SK-N-MC (cell line): ENCODE data around the gene SPRN.

Experiments
- DNase-seq: peaks from one replicate; pipeline ENCODE4 v3.0.0-alpha.2; 2011; ENCODE audit warnings: low read depth, low spot score
- H3K27ac ChIP-seq: fragments of 200-600 bp; sonication (generic); 2 replicates; pipeline ENCODE4 v1.5.1; 2016; ENCODE audit warnings: mixed run types
- H3K36me3 ChIP-seq: fragments of 200-600 bp; sonication (generic); 2 replicates; pipeline ENCODE4 v1.6.1; 2017; ENCODE audit warnings: antibody characterized with exemption, low read length, mixed read lengths; ENCODE audit not compliant: insufficient read depth
- H3K4me3 ChIP-seq: fragments of 200-600 bp; sonication (generic); 2 replicates; pipeline ENCODE4 v1.5.1; 2016
- H3K9ac ChIP-seq: fragments of 200-600 bp; sonication (generic); 2 replicates; pipeline ENCODE4 v1.8.0; 2017; ENCODE audit warnings: mixed run types, mixed read lengths; ENCODE audit not compliant: insufficient read length
- H3K9me3 ChIP-seq: fragments of 200-600 bp; sonication (generic); 2 replicates; pipeline ENCODE4 v1.6.1; 2017; ENCODE audit warnings: low read depth, mild to moderate bottlenecking, antibody characterized with exemption, low read length, moderate library complexity, mixed read lengths
- EZH2 ChIP-seq: fragments of 200-600 bp; sonication (generic); IDR thresholded peaks from one replicate; pipeline ENCODE4 v1.6.1; 2017; ENCODE audit warnings: antibody characterized with exemption
- FOXP2 ChIP-seq: optimal IDR thresholded peaks from 2 replicates; pipeline ENCODE3; 2011; ENCODE audit warnings: mild to moderate bottlenecking, moderate library complexity; ENCODE audit not compliant: insufficient read depth; ENCODE audit errors: extremely low read length, control extremely low read depth
- POLR2AphosphoS5 ChIP-seq: IDR thresholded peaks from 2 replicates; pipeline ENCODE4 v1.6.1; 2012; ENCODE audit warnings: mild to moderate bottlenecking, low read depth, low read length, borderline replicate concordance

Gene SPRN

DNA sequence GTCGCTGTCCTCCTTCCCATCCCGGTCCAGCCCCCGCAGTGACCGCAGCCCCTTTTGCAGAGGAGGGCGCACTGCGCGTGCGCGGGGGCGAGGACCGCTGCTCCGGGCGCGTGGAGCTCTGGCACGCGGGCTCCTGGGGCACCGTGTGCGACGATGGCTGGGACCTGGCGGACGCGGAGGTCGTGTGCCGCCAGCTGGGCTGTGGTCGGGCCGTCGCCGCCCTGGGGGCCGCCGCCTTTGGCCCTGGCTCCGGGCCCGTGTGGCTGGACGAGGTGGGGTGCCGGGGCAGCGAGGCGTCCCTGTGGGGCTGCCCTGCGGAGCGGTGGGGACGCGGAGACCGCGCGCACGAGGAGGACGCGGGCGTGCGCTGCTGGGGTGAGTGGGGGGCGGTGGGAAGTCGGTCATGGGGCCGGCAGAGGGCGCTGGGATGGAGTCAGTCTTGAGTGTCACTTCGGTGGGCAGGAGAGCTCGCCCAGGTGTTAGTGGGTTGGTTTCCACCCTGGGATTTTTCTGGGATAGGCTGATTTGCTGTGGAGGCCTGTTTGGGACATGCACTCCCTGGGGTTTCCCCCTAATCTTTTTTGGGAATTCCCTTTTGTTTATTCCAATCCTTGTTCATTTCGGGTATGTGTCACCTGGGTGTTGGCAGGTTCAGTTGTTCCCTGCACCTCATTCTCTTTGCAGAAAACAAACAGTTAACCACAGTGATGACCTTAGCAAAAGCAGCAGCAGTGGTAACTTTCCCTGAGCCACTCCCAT, 40.9 kb upstream of the SPRN start:
- Histone ChIP-seq H3K9me3 (no peaks in the 10 kb centered on the region), H3K27ac (no peak overlapping the region)

GRCh38 chr10:133464582-133465031, 40.2 kb upstream of the SPRN start:
- Histone ChIP-seq H3K9ac (no peak overlapping the region), H3K4me3 (no peak overlapping the region), H3K36me3 (no peaks in the 10 kb centered on the region), H3K9me3 (no peaks in the 10 kb centered on the region), H3K27ac (no peak overlapping the region)
- no peak for DNase-seq
- TF ChIP-seq POLR2AphosphoS5 (no peak), EZH2 (no peak), FOXP2 (no peak)

More for the DNA sequence above, 40.9 kb upstream of the SPRN start:
- Histone ChIP-seq H3K36me3 (no peaks in the 10 kb centered on the region), H3K4me3 (no peak overlapping the region), H3K9ac (no peak overlapping the region)
- DNase-seq = no peak
- TF ChIP-seq EZH2 (no peak), POLR2AphosphoS5 (no peak), FOXP2 (no peak)

GRCh38 chr10:133462512-133463305, 38.3 kb upstream of the SPRN start:
- TF ChIP-seq FOXP2 = no peak
- no peak for TF ChIP-seq POLR2AphosphoS5
- TF ChIP-seq EZH2 = no peak
- Histone ChIP-seq H3K9me3 (no peaks in the 10 kb centered on the region), H3K9ac (no peak overlapping the region), H3K4me3 (no peak overlapping the region), H3K36me3 (no peaks in the 10 kb centered on the region), H3K27ac (no peak overlapping the region)
- DNase-seq = no peak

- no peak for DNase-seq
- TF ChIP-seq FOXP2 (no peak), EZH2 (no peak), POLR2AphosphoS5 (no peak)
- H3K9ac ChIP-seq = no peak overlapping the region
- no peak overlapping the region for H3K27ac ChIP-seq
- no peaks in the 10 kb centered on the region for H3K9me3 ChIP-seq
- H3K4me3 ChIP-seq = no peak overlapping the region
- no peaks in the 10 kb centered on the region for H3K36me3 ChIP-seq
Measured at GRCh38 chr10:133461841-133462240, 37.4 kb upstream of the SPRN start.

- DNase-seq = no peak
- no peak overlapping the region for H3K4me3 ChIP-seq
- no peaks in the 10 kb centered on the region for H3K36me3 ChIP-seq
- no peak overlapping the region for H3K9ac ChIP-seq
- H3K27ac ChIP-seq = no peak overlapping the region
- no peaks in the 10 kb centered on the region for H3K9me3 ChIP-seq
- TF ChIP-seq EZH2 = no peak
- TF ChIP-seq FOXP2 = no peak
- TF ChIP-seq POLR2AphosphoS5 = no peak
Measured at GRCh38 chr10:133461027-133461426, 36.6 kb upstream of the SPRN start.

- no peak overlapping the region for H3K4me3 ChIP-seq
- DNase-seq = no peak
- H3K36me3 ChIP-seq = no peaks in the 10 kb centered on the region
- H3K9ac ChIP-seq = no peak overlapping the region
- no peak for TF ChIP-seq FOXP2
- TF ChIP-seq EZH2 = no peak
- TF ChIP-seq POLR2AphosphoS5 = no peak
- no peaks in the 10 kb centered on the region for H3K9me3 ChIP-seq
- no peak overlapping the region for H3K27ac ChIP-seq
Measured at GRCh38 chr10:133460208-133460769, 35.9 kb upstream of the SPRN start.

DNA sequence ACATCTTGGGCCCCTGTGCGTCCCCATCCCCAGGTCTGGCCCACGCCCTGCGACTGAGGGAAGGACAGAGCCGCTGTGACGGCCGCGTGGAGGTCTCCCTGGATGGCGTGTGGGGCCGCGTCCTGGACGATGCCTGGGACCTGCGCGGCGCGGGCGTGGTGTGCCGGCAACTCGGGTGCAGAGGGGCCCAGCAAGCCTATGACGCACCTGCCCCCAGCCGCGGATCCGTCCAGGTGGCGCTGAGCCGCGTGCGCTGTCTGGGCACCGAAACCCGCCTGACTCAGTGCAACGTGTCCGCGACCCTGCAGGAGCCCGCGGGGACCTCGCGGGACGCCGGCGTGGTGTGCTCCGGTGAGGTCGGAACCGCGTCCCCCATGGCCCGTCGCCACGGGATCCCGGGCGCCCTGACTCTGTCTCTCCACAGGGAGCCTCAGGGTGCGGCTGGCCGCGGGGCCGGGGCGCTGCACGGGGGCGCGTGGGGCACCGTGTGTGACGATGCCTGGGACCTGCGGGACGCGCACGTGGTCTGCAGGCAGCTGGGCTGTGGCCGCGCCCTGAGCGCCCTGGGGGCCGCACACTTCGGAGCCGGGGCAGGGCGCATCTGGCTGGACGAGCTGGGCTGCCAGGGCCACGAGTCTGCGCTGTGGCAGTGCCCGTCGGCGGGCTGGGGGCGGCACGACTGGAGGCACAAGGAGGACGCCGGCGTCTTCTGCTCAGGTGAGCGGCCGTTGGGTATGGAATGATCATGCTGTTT, 35.2 kb upstream of the SPRN start:
- Histone ChIP-seq H3K9ac (no peak overlapping the region), H3K27ac (no peak overlapping the region), H3K36me3 (no peaks in the 10 kb centered on the region), H3K4me3 (no peak overlapping the region), H3K9me3 (no peaks in the 10 kb centered on the region)
- no peak for DNase-seq
- TF ChIP-seq FOXP2 (no peak), POLR2AphosphoS5 (no peak), EZH2 (no peak)
